ENCODE data around the gene FIG4. TPM values are rescaled to one million over a fixed set of nuclear protein-coding genes. Genes with fewer than 3 reads are reported as not detected.

Gene FIG4
- polyA plus RNA-seq, 1 donor from 2014 or later: 35.4 TPM

- Histone ChIP-seq H3K36me3 (ENCODE audit: insufficient read depth, low read length) (no peaks in the 10 kb centered on the region), H3K9me3 (ENCODE audit: low read length) (no peaks in the 10 kb centered on the region), H3K4me3 (ENCODE audit: low read length) (no peak overlapping the region), H3K4me2 (ENCODE audit: low read length) (no peak overlapping the region), H4K20me1 (ENCODE audit: insufficient read depth) (no peaks in the 10 kb centered on the region), H3K9ac (ENCODE audit: low read length) (no peak overlapping the region), H3K27me3 (ENCODE audit: insufficient read depth, low read depth, low read length) (no peaks in the 10 kb centered on the region), H3F3A (ENCODE audit: insufficient read depth, low read length, poor library complexity, severe bottlenecking) (no peaks in the 10 kb centered on the region), H3K27ac (ENCODE audit: low read length) (no peak overlapping the region), H3K79me2 (replicated peaks; ENCODE audit: insufficient read depth, low read length) (no peaks in the 10 kb centered on the region), H3K9me2 (ENCODE audit: insufficient read depth, low read length) (no peaks in the 10 kb centered on the region), H2AFZ (ENCODE audit: low read depth, low read length) (no peak overlapping the region)
- no peak for TF ChIP-seq TAF1 (IDR thresholded peaks at IDR 0.05; ENCODE audit: low read depth)
- TF ChIP-seq EP300 (conservative IDR thresholded peaks at IDR 0.05; ENCODE audit: poor library complexity, severe bottlenecking): no peak
- no peak for TF ChIP-seq MXI1 (conservative IDR thresholded peaks at IDR 0.05; ENCODE audit: poor library complexity, severe bottlenecking)
- no peak for TF ChIP-seq CTCF (IDR thresholded peaks at IDR 0.05; ENCODE audit: poor library complexity, severe bottlenecking)
Observed at GRCh38 chr6:109799664-109800063, 108.6 kb downstream of the FIG4 start.

GRCh38 chr6:109800771-109801170 is 109.7 kb downstream of the FIG4 start:
- Histone ChIP-seq H3K4me3 (ENCODE audit: low read length) (no peak overlapping the region), H3K27me3 (ENCODE audit: insufficient read depth, low read depth, low read length) (no peaks in the 10 kb centered on the region), H3K9me3 (ENCODE audit: low read length) (no peaks in the 10 kb centered on the region), H3K9me2 (ENCODE audit: insufficient read depth, low read length) (no peaks in the 10 kb centered on the region), H3F3A (ENCODE audit: insufficient read depth, low read length, poor library complexity, severe bottlenecking) (no peaks in the 10 kb centered on the region), H3K36me3 (ENCODE audit: insufficient read depth, low read length) (no peaks in the 10 kb centered on the region), H3K9ac (ENCODE audit: low read length) (no peak overlapping the region), H3K79me2 (replicated peaks; ENCODE audit: insufficient read depth, low read length) (no peaks in the 10 kb centered on the region), H4K20me1 (ENCODE audit: insufficient read depth) (no peaks in the 10 kb centered on the region), H3K4me2 (ENCODE audit: low read length) (no peak overlapping the region), H3K27ac (ENCODE audit: low read length) (no peak overlapping the region), H2AFZ (ENCODE audit: low read depth, low read length) (no peak overlapping the region)
- TF ChIP-seq MXI1 (conservative IDR thresholded peaks at IDR 0.05; ENCODE audit: poor library complexity, severe bottlenecking) (no peak), POLR2AphosphoS5 (IDR thresholded peaks at IDR 0.05) (no peak), REST (IDR thresholded peaks at IDR 0.05; ENCODE audit: borderline replicate concordance) (no peak), CTCF (IDR thresholded peaks at IDR 0.05; ENCODE audit: poor library complexity, severe bottlenecking) (no peak), RAD21 (conservative IDR thresholded peaks at IDR 0.05) (no peak), TAF1 (IDR thresholded peaks at IDR 0.05; ENCODE audit: low read depth) (no peak), SMC3 (conservative IDR thresholded peaks at IDR 0.05; ENCODE audit: poor library complexity) (no peak), EP300 (conservative IDR thresholded peaks at IDR 0.05; ENCODE audit: poor library complexity, severe bottlenecking) (no peak), EZH2 (IDR thresholded peaks at IDR 0.05; ENCODE audit: borderline replicate concordance, insufficient read depth, low read length, poor library complexity, severe bottlenecking) (no peak)
